GM21447 (cell line): ENCODE data around the gene PICK1.
"Not testable (repeated sequence)": the region's sequence is repeated elsewhere in the genome, so short reads cannot be mapped to it uniquely, and the experiment has no call there.

Source experiments
- ATAC-seq: cut with Tn5 transposase; IDR thresholded peaks from one replicate; pipeline ENCODE4 v1.9.1; 2021; ENCODE audit not compliant: unreplicated experiment

The PICK1 gene

GRCh38 chr22:38114484-38115398 is 57.5 kb downstream of the PICK1 start:
- ATAC-seq: no peak

GRCh38 chr22:38115423-38116205 is 58.4 kb downstream of the PICK1 start:
- no peak for ATAC-seq

- ATAC-seq: not testable (repeated sequence)
Measured at GRCh38 chr22:38117556-38117955, 60.4 kb downstream of the PICK1 start.

GRCh38 chr22:38118182-38118581 is 61.0 kb downstream of the PICK1 start:
- ATAC-seq: no peak

GRCh38 chr22:38118747-38119146 is 61.5 kb downstream of the PICK1 start:
- not testable (repeated sequence) for ATAC-seq

- ATAC-seq: no peak
Measured at GRCh38 chr22:38120359-38121110, 63.3 kb downstream of the PICK1 start.

GRCh38 chr22:38122616-38123015 is 65.4 kb downstream of the PICK1 start:
- no peak for ATAC-seq

GRCh38 chr22:38124236-38124974 is 67.2 kb downstream of the PICK1 start:
- no peak for ATAC-seq

- no peak for ATAC-seq
Measured at GRCh38 chr22:38125038-38125610, 67.9 kb downstream of the PICK1 start.
